ENCODE data around the gene PTRH1. TPM values are rescaled to one million over a fixed set of nuclear protein-coding genes. Genes with fewer than 3 reads are reported as not detected.

Gene PTRH1
- polyA plus RNA-seq, 1 of the 3 experiments (the other 2 are of a cell fraction): 42.2 TPM

GRCh38 chr9:127711831-127712274, 3.6 kb downstream of the PTRH1 start:
- no peak overlapping the region for H3K4me3 ChIP-seq (ENCODE audit: low read depth in 2 of 2, low read length in 1 of 2)
- 89% methylated on average over 4 of the region's 11 CpGs for WGBS (ENCODE audit: low lambda C conversion rate)
- H3K4me2 ChIP-seq: no peak overlapping the region
- H3K9me3 ChIP-seq: no peaks in the 10 kb centered on the region
- H3K36me3 ChIP-seq (replicated peaks in 1 of 2; ENCODE audit: control insufficient read depth in 1 of 2, insufficient read depth in 2 of 2, low read length in 1 of 2): no peaks in the 10 kb centered on the region
- no peak overlapping the region for H3K27ac ChIP-seq (ENCODE audit: low read depth in 2 of 2, low read length in 1 of 2)
- ChIA-PET CTCF (interaction anchor here (0.6 to 1.9 kb wide), 3 partner anchors 23 to 123 kb away, joined by 3 to 7 read pairs (median 3); partner anchors contain the start of gene TOR2A), POLR2A (no interaction called here)
- no peaks in the 10 kb centered on the region for H4K20me1 ChIP-seq (ENCODE audit: insufficient read depth)
- no peaks in the 10 kb centered on the region for H3K9me2 ChIP-seq
- no peak overlapping the region for H3K9ac ChIP-seq
- H3K27me3 ChIP-seq (ENCODE audit: insufficient read depth): no peaks in the 10 kb centered on the region
- TF ChIP-seq FOSL2 (IDR thresholded peaks at IDR 0.05; ENCODE audit: borderline replicate concordance, low read depth) (no peak), RCOR1 (IDR thresholded peaks at IDR 0.05; ENCODE audit: low read length) (no peak), ELF1 (IDR thresholded peaks at IDR 0.05) (no peak), SMC3 (IDR thresholded peaks at IDR 0.05; ENCODE audit: low read depth, low read length) (no peak)
- no peaks in the 10 kb centered on the region for H3F3A ChIP-seq (replicated peaks; ENCODE audit: insufficient read depth)
- DNase-seq: no peak
- peaks cover 13% of the 10 kb centered on the region; the same call in 1 of the 2 replicates for H3K79me2 ChIP-seq (ENCODE audit: insufficient read depth)
- peaks cover 0 to 20% of the 10 kb centered on the region in 2 experiments; a peak in 1 of 4 replicates for H3K4me1 ChIP-seq (ENCODE audit: control insufficient read depth in 1 of 2, insufficient read depth in 2 of 2, low read depth in 1 of 2, low read length in 1 of 2)
- no peak overlapping the region for H2AFZ ChIP-seq (ENCODE audit: low read depth)

DNA sequence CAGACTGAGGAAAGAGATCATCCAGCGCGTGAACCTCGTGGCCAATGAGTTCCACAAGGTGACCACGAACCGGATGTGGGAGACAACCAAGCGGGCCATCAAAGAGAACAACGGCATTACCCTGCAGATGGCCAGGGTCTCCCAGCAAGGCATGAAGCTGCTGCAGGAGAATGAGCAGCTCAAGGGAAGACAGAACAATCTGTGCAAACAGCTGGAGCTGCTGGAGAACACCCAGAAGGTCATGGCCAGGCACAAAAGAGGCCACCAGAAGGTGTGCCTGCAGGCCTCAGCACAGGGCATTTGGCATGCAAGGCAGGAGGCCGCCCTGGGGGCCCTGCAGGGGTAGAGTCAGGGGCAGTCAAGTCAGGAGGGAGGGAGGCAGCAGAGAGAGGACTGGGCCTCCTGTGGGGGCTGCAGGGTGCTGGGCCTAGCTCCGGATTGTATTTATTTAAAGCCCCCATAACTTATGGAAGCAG, 4.2 kb downstream of the PTRH1 start:
- no peak overlapping the region for H2AFZ ChIP-seq (ENCODE audit: low read depth)
- no peak overlapping the region for H3K27ac ChIP-seq (ENCODE audit: low read depth in 2 of 2, low read length in 1 of 2)
- H3K79me2 ChIP-seq (ENCODE audit: insufficient read depth): peaks cover 13% of the 10 kb centered on the region; the same call in 1 of the 2 replicates
- H3F3A ChIP-seq (replicated peaks; ENCODE audit: insufficient read depth): no peaks in the 10 kb centered on the region
- no peak overlapping the region for H3K4me2 ChIP-seq
- TF ChIP-seq FOSL2 (IDR thresholded peaks at IDR 0.05; ENCODE audit: borderline replicate concordance, low read depth) (no peak), FOXJ3 (CRISPR knock-in tag; IDR thresholded peaks at IDR 0.05) (no peak), RFX5 (IDR thresholded peaks at IDR 0.05; ENCODE audit: low read length) (no peak), MAX (IDR thresholded peaks at IDR 0.05; ENCODE audit: low read depth) (no peak), GABPA (IDR thresholded peaks at IDR 0.05; ENCODE audit: low read depth) (no peak), POLR2AphosphoS5 (IDR thresholded peaks at IDR 0.05; ENCODE audit: low read depth, low read length) (no peak), IRF3 (IDR thresholded peaks at IDR 0.05; ENCODE audit: low read depth, low read length) (no peak), TCF12 (IDR thresholded peaks at IDR 0.05) (no peak), SMC3 (IDR thresholded peaks at IDR 0.05; ENCODE audit: low read depth, low read length) (no peak), TEAD4 (IDR thresholded peaks at IDR 0.05; ENCODE audit: borderline replicate concordance, insufficient read depth) (no peak), JUND (IDR thresholded peaks at IDR 0.05) (no peak), NFIC (IDR thresholded peaks at IDR 0.05; ENCODE audit: borderline replicate concordance) (no peak), EP300 (IDR thresholded peaks at IDR 0.05; ENCODE audit: borderline replicate concordance in 1 of 2, low read depth in 1 of 2, low read length in 1 of 2) (no peak), ZBTB33 (IDR thresholded peaks at IDR 0.05; ENCODE audit: borderline replicate concordance, low read depth) (no peak), SIN3A (IDR thresholded peaks at IDR 0.05; ENCODE audit: borderline replicate concordance, low read depth, low read length) (no peak), FOXM1 (IDR thresholded peaks at IDR 0.05; ENCODE audit: low read depth) (no peak), EZH2phosphoT487 (IDR thresholded peaks at IDR 0.05; ENCODE audit: borderline replicate concordance, low read depth) (no peak), YY1 (IDR thresholded peaks at IDR 0.05; ENCODE audit: low read depth) (no peak), ELF1 (IDR thresholded peaks at IDR 0.05) (no peak)
- TF ChIP-seq, protein P1, sequence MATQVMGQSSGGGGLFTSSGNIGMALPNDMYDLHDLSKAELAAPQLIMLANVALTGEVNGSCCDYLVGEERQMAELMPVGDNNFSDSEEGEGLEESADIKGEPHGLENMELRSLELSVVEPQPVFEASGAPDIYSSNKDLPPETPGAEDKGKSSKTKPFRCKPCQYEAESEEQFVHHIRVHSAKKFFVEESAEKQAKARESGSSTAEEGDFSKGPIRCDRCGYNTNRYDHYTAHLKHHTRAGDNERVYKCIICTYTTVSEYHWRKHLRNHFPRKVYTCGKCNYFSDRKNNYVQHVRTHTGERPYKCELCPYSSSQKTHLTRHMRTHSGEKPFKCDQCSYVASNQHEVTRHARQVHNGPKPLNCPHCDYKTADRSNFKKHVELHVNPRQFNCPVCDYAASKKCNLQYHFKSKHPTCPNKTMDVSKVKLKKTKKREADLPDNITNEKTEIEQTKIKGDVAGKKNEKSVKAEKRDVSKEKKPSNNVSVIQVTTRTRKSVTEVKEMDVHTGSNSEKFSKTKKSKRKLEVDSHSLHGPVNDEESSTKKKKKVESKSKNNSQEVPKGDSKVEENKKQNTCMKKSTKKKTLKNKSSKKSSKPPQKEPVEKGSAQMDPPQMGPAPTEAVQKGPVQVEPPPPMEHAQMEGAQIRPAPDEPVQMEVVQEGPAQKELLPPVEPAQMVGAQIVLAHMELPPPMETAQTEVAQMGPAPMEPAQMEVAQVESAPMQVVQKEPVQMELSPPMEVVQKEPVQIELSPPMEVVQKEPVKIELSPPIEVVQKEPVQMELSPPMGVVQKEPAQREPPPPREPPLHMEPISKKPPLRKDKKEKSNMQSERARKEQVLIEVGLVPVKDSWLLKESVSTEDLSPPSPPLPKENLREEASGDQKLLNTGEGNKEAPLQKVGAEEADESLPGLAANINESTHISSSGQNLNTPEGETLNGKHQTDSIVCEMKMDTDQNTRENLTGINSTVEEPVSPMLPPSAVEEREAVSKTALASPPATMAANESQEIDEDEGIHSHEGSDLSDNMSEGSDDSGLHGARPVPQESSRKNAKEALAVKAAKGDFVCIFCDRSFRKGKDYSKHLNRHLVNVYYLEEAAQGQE (IDR thresholded peaks at IDR 0.05; ENCODE audit: low read depth, low read length): no peak
- CTCF ChIA-PET: interaction anchor here (0.6 to 1.9 kb wide), 3 partner anchors 23 to 122 kb away, joined by 3 to 7 read pairs (median 3); partner anchors contain the start of gene TOR2A
- H4K20me1 ChIP-seq (ENCODE audit: insufficient read depth): no peaks in the 10 kb centered on the region
- WGBS (ENCODE audit: low lambda C conversion rate): 84% methylated on average over 7 of the region's 9 CpGs
- H3K9me3 ChIP-seq: no peaks in the 10 kb centered on the region
- no peak overlapping the region for H3K4me3 ChIP-seq (ENCODE audit: low read depth in 2 of 2, low read length in 1 of 2)
- no peaks in the 10 kb centered on the region for H3K27me3 ChIP-seq (ENCODE audit: insufficient read depth)
- no peak for DNase-seq
- H3K36me3 ChIP-seq (replicated peaks in 1 of 2; ENCODE audit: control insufficient read depth in 1 of 2, insufficient read depth in 2 of 2, low read length in 1 of 2): no peaks in the 10 kb centered on the region
- H3K9ac ChIP-seq: no peak overlapping the region
- peaks cover 0 to 23% of the 10 kb centered on the region in 2 experiments; a peak in 1 of 4 replicates for H3K4me1 ChIP-seq (ENCODE audit: control insufficient read depth in 1 of 2, insufficient read depth in 2 of 2, low read depth in 1 of 2, low read length in 1 of 2)
- POLR2A ChIA-PET: no interaction called here
- no peaks in the 10 kb centered on the region for H3K9me2 ChIP-seq
